Panc1 (cell line): ENCODE measurements around the gene AQP7.
"Not testable (repeated sequence)": the region's sequence is repeated elsewhere in the genome, so short reads cannot be mapped to it uniquely, and the experiment has no call there.

Experiments
- CTCF ChIP-seq: fragments of 450-650 bp; IDR thresholded peaks from 2 replicates; pipeline ENCODE4 v1.5.1; 2017; ENCODE audit warnings: mild to moderate bottlenecking
- POLR2AphosphoS5 ChIP-seq: IDR thresholded peaks from 2 replicates; pipeline ENCODE4 v1.6.1; 2012; ENCODE audit warnings: mild to moderate bottlenecking, low read depth, low read length, moderate library complexity
- REST ChIP-seq, 2 experiments: IDR thresholded peaks; 2 replicates each; pipeline ENCODE4 v1.6.1; 2011 to 2012; ENCODE audit warnings: low read depth in 2 of 2, control low read depth in 1 of 2, low read length in 1 of 2, mild to moderate bottlenecking in 1 of 2, moderate library complexity in 1 of 2; ENCODE audit not compliant: insufficient read depth in 1 of 2
- SIN3A ChIP-seq: IDR thresholded peaks from 2 replicates; pipeline ENCODE4 v1.6.1; 2012; ENCODE audit warnings: low read depth, mild to moderate bottlenecking, low read length, moderate library complexity, borderline replicate concordance; ENCODE audit not compliant: insufficient read depth
- TCF7L2 ChIP-seq: IDR thresholded peaks from 2 replicates; pipeline ENCODE4 v1.6.1; 2011; ENCODE audit warnings: mild to moderate bottlenecking, low read depth, low read length, inconsistent platforms

GRCh38 chr9:33383396-33383795 is 19.0 kb downstream of the AQP7 start:
- TF ChIP-seq CTCF; POLR2AphosphoS5; REST (IDR thresholded peaks at IDR 0.05; ENCODE audit: insufficient read depth in 1 of 2, low read depth in 2 of 2, low read length in 1 of 2); SIN3A; TCF7L2: not testable (repeated sequence)
